GM18508 (cell line): Measurements from ENCODE around the gene RASSF10.

Experiments used
- ATAC-seq: cut with Tn5 transposase; IDR thresholded peaks from one replicate; pipeline ENCODE4 v1.9.1; 2021; ENCODE audit warnings: moderate number of reproducible peaks; ENCODE audit not compliant: insufficient read depth, unreplicated experiment

The RASSF10 gene

GRCh38 chr11:13047884-13048283, 38.8 kb downstream of the RASSF10 start:
- no peak for ATAC-seq

GRCh38 chr11:13051257-13051656, 42.1 kb downstream of the RASSF10 start:
- ATAC-seq = no peak

GRCh38 chr11:13052130-13052571, 43.0 kb downstream of the RASSF10 start:
- no peak for ATAC-seq

GRCh38 chr11:13053255-13053917, 44.3 kb downstream of the RASSF10 start:
- no peak for ATAC-seq

- no peak for ATAC-seq
Measured at GRCh38 chr11:13054278-13054677, 45.2 kb downstream of the RASSF10 start.

GRCh38 chr11:13055200-13055599, 46.1 kb downstream of the RASSF10 start:
- no peak for ATAC-seq

GRCh38 chr11:13061294-13061990, 52.3 kb downstream of the RASSF10 start:
- ATAC-seq = no peak
